ENCODE data around the gene HOXA5.

Gene HOXA5

DNA sequence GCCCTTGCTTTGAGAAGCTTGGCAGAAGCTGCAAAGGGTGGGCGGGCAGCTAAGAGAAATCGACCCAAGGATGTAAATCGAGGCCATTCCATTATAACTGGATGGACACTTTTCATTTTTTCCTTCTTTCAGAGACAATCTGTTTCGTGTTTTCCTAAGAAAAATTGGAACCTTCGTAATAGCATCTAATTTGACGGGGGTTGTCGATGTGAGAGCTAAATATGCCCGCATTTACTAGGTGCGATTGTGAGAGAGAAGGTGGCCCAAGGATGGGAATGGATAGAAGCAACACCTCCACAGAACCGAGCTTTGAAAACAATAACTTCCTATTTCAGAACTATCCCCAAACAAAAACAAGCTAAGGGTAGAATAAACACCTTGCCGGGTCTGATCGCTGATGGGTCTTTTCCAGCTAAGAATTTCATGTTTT is 12.1 kb downstream of the HOXA5 start:
- DNase-seq, result no peak

DNA sequence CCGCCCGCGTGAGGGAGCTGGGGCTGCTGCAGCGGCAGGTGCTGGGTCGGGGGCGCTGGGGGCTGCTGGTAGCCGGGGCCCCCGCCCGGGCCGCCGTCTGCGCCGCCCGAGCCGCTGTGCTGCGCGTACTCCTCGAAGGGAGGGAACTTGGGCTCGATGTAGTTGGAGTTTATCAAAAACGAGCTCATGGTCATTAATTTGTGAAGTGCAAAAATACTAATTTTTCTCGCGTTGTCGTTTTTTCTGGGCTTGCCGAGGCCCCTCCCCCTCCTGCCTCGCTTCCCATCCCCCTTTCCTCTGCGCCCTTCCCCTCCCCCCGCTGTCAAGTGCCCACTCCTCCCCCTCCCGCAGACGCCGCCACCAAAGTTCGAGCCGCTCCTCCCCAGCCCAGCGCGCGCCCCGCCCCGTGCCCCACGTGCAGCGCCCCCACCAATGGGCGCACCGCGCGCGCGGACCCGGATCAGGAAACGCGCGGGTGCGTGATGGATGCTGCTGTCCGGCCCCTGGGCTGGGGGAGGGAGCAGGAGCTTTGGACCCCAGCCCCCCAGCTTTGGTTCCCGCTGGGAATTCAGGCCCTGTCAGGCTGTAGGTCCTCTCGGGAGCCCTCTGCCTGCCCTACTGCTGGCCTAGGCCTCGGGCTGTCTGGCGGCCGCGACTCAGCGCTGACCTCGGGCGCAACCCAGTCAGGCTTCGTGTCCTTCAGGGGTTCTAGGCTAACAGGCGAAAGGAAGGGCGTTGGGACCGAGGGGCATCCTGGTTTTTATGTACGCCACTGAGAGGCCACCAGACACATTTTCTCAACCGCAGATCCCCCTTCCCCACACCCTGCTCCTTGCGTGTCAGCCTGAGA is 12.7 kb downstream of the HOXA5 start, which contains the start of gene HOXA4:
TSS of gene HOXA4 (minus strand) at position 218 of the 850 bp plus-strand sequence. CDS start at position 194, 24 bp downstream.
- peak; percentile 76 for DNase-seq

- DNase-seq, result no peak
These were observed 13.5 kb downstream of the HOXA5 start for GRCh38 chr7:27129729-27130539.

- DNase-seq, result no peak
These were observed 14.4 kb downstream of the HOXA5 start for GRCh38 chr7:27128776-27129728.

- DNase-seq, result no peak
These were observed 15.4 kb downstream of the HOXA5 start for GRCh38 chr7:27128034-27128433.

- no peak for DNase-seq
These were observed 16.7 kb downstream of the HOXA5 start for GRCh38 chr7:27126596-27127327.

DNA sequence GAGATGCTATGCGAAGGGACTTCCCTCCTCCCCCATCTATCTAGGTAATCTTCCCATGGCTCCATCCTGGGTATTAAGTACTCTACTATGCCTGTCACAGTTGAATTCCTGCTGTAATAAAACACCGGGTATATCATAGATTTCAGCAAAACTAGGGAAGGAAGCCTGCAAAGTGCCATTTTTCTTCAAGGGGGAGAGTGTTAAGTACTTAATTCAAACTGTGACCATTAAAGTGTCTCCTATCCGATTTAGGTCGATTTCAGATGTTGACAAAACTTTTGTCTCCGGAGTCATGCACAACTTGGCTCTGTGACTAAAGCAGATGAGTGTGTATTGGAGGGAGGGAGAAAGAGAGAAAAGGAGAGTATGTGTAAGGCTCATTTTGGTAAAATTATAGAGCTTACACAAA is 17.5 kb downstream of the HOXA5 start:
- DNase-seq, result no peak

- no peak for DNase-seq
These were observed 18.4 kb downstream of the HOXA5 start for GRCh38 chr7:27124902-27125689.

GRCh38 chr7:27124096-27124901 is 19.2 kb downstream of the HOXA5 start:
- no peak for DNase-seq

GRCh38 chr7:27123477-27124053 is 19.9 kb downstream of the HOXA5 start:
- DNase-seq, result no peak

DNA sequence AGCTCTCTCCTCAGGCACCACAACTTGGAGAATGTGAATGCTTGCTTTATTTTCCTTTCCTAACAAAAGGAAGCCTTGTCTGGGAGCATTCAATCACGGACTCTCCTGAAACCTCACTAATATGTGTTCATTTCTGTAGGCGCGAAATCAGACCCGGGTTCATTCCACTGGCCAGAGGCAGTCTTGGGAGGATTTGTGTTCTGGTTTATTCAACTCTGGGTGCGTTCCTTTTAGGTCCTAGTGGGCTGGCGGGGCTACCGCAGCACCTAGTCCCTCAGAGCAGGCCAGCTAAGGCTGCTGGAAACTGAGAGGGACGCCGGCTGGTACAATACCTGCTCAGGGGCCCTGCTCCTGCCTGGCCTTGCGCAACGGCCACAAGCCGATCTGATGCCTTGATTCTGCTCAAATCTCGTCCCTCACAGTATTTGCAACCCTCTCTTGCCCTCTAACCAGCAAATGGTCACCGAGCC is 20.4 kb downstream of the HOXA5 start:
- DNase-seq, result no peak

GRCh38 chr7:27122077-27122910 is 21.2 kb downstream of the HOXA5 start:
- DNase-seq, result no peak

- no peak for DNase-seq
These were observed 21.8 kb downstream of the HOXA5 start for GRCh38 chr7:27121684-27122076.

GRCh38 chr7:27119412-27119911 is 24.0 kb downstream of the HOXA5 start:
- DNase-seq, result no peak

GRCh38 chr7:27118580-27118979 is 24.9 kb downstream of the HOXA5 start:
- DNase-seq, result no peak

GRCh38 chr7:27117887-27118491 is 25.5 kb downstream of the HOXA5 start:
- DNase-seq, result no peak

- no peak for DNase-seq
These were observed 26.3 kb downstream of the HOXA5 start for GRCh38 chr7:27116962-27117886.
